Small intestine (tissue), 7 donors: ENCODE data around the gene PIAS1. TPM values are rescaled to one million over a fixed set of nuclear protein-coding genes. Genes with fewer than 3 reads are reported as not detected.
A peak's percentile ranks its signal among the peaks of the same experiment; 100 is the strongest.
"Not testable (repeated sequence)": the region's sequence is repeated elsewhere in the genome, so short reads cannot be mapped to it uniquely, and the experiment has no call there.

Source experiments
- DNase-seq, 2 donors: peaks; one replicate each; pipeline versions ENCODE4 v3.0.0 to v3.0.0-alpha.2; 2013
- FAIRE-seq: peaks from 2 replicates; lab custom pipeline; 2012; peaks lifted over from hg19 to GRCh38; lab: Jason Lieb, UNC
- H3K27ac ChIP-seq, 3 donors: one replicate each; pipeline ENCODE4 v1.5.1; 2013; ENCODE audit warnings: low read length in 2 of 3, mild to moderate bottlenecking in 2 of 3, control low read depth in 1 of 3, inconsistent platforms in 1 of 3, low read depth in 1 of 3, moderate library complexity in 1 of 3
- H3K27me3 ChIP-seq, 3 donors: one replicate each; pipeline ENCODE4 v1.6.1; 2013; ENCODE audit warnings: low read length in 3 of 3, inconsistent platforms in 1 of 3; ENCODE audit not compliant: control insufficient read depth in 3 of 3, insufficient read depth in 3 of 3
- H3K36me3 ChIP-seq, 3 donors: one replicate each; pipeline ENCODE4 v1.6.1; 2013; ENCODE audit warnings: low read length in 3 of 3, inconsistent platforms in 1 of 3, low read depth in 1 of 3, mild to moderate bottlenecking in 1 of 3, moderate library complexity in 1 of 3; ENCODE audit not compliant: control insufficient read depth in 3 of 3, insufficient read depth in 2 of 3
- H3K4me1 ChIP-seq, 3 donors: one replicate each; pipeline ENCODE4 v1.6.1; 2013; ENCODE audit warnings: low read length in 2 of 3, inconsistent platforms in 1 of 3, low read depth in 1 of 3, mild to moderate bottlenecking in 1 of 3, moderate library complexity in 1 of 3; ENCODE audit not compliant: control insufficient read depth in 3 of 3, insufficient read depth in 2 of 3
- H3K4me3 ChIP-seq, 3 donors: one replicate each; pipeline ENCODE4 v1.5.1; 2013; ENCODE audit warnings: low read length in 3 of 3, control low read depth in 1 of 3, inconsistent platforms in 1 of 3, low read depth in 1 of 3, mild to moderate bottlenecking in 1 of 3, moderate library complexity in 1 of 3
- H3K9me3 ChIP-seq, 2 donors: one replicate each; pipeline ENCODE4 v1.6.1; 2013; ENCODE audit warnings: low read depth in 1 of 2, low read length in 1 of 2; ENCODE audit not compliant: control insufficient read depth in 2 of 2, insufficient read depth in 1 of 2
- WGBS, 3 donors: extraction: QIAGEN DNeasy Blood & Tissue Kit; methylation state at CpG; one replicate each; pipeline ENCODE4 v1.1.7; 2013; 5-methylcytosine and 5-hydroxymethylcytosine counted together
- polyA plus RNA-seq, 4 donors: library from polyadenylated mRNA; stranded (reverse) in 3 of 4; unstranded in 1 of 4; fragments of 200-250 nt in 3 of 4; fragments of 120-200 nt in 1 of 4; gene quantifications; one replicate each; pipeline versions ENCODE4 v1.2.1 to v1.2.3, GENCODE V29; 2013
- donor health status: healthy with polysubstance abuse.
- donor health status: control.
- donor health status: control.
- donor health status: Bipolar disorder and iron deficiency.
- donor health status: healthy.

Gene PIAS1
- polyA plus RNA-seq, 4 donors, result 9.0 to 48.0 (median 20.0) TPM

- 70 to 78% (median 72%) methylated on average over 7 of the region's 7 CpGs for WGBS, 3 donors
- DNase-seq, result peak in 1 of 2 donors; percentile 30
Measured at GRCh38 chr15:68201153-68201878, 147.2 kb downstream of the PIAS1 start.

GRCh38 chr15:68201879-68202261 is 147.8 kb downstream of the PIAS1 start:
- no peak for FAIRE-seq
- Histone ChIP-seq H3K9me3 (no peaks in the 10 kb centered on the region), H3K4me1 (peaks cover 0 to 45% (median 4%) of the 10 kb centered on the region in 3 donors), H3K36me3 (peaks cover 0 to 63% (median 3%) of the 10 kb centered on the region in 3 donors), H3K27me3 (no peaks in the 10 kb centered on the region), H3K4me3 (peak overlapping the region in 1 of 3 donors; percentile 11), H3K27ac (no peak overlapping the region)
- WGBS, 3 donors, result 26 to 46% (median 43%) methylated on average over 3 of the region's 3 CpGs
- DNase-seq, result no peak

More at GRCh38 chr15:68201153-68201878, 147.2 kb downstream of the PIAS1 start:
- Histone ChIP-seq H3K27me3 (no peaks in the 10 kb centered on the region), H3K36me3 (peaks cover 0 to 63% (median 3%) of the 10 kb centered on the region in 3 donors), H3K4me1 (peaks cover 0 to 41% (median 4%) of the 10 kb centered on the region in 3 donors), H3K4me3 (peak overlapping the region in 1 of 3 donors; percentile 11), H3K27ac (no peak overlapping the region), H3K9me3 (no peaks in the 10 kb centered on the region)
- no peak for FAIRE-seq

GRCh38 chr15:68202994-68203393 is 148.9 kb downstream of the PIAS1 start:
- H3K27ac ChIP-seq, H3K9me3 ChIP-seq, DNase-seq, FAIRE-seq, H3K27me3 ChIP-seq: not testable (repeated sequence)
- peak overlapping the region in 2 of 3 donors; percentile 61 to 73 for H3K4me3 ChIP-seq
- peaks cover 0 to 45% (median 4%) of the 10 kb centered on the region in 3 donors for H3K4me1 ChIP-seq
- peaks cover 0 to 63% (median 2%) of the 10 kb centered on the region in 3 donors for H3K36me3 ChIP-seq
- WGBS, 3 donors, result 86 to 89% (median 89%) methylated on average over 7 of the region's 7 CpGs

- peaks cover 0 to 45% (median 4%) of the 10 kb centered on the region in 3 donors for H3K4me1 ChIP-seq
- no peak overlapping the region for H3K27ac ChIP-seq
- WGBS, 3 donors, result 30 to 68% (median 44%) methylated on average over 5 of the region's 5 CpGs
- FAIRE-seq (no peak), DNase-seq (no peak)
- H3K27me3 ChIP-seq, result no peaks in the 10 kb centered on the region
- no peaks in the 10 kb centered on the region for H3K9me3 ChIP-seq
- peak overlapping the region in 2 of 3 donors; percentile 61 to 73 for H3K4me3 ChIP-seq
- H3K36me3 ChIP-seq, result peaks cover 0 to 63% (median 4%) of the 10 kb centered on the region in 3 donors
Measured at GRCh38 chr15:68203486-68203885, 149.4 kb downstream of the PIAS1 start.

GRCh38 chr15:68203956-68204355 is 149.8 kb downstream of the PIAS1 start:
- 26 to 69% (median 46%) methylated on average over 5 of the region's 5 CpGs for WGBS, 3 donors
- peaks cover 0 to 45% (median 4%) of the 10 kb centered on the region in 3 donors for H3K4me1 ChIP-seq
- peak overlapping the region in 2 of 3 donors; percentile 88 to 97 for H3K27ac ChIP-seq
- no peaks in the 10 kb centered on the region for H3K27me3 ChIP-seq
- H3K9me3 ChIP-seq, result no peaks in the 10 kb centered on the region
- H3K4me3 ChIP-seq, result peak overlapping the region; percentile 32 to 73 (median 61)
- peaks cover 0 to 68% (median 4%) of the 10 kb centered on the region in 3 donors for H3K36me3 ChIP-seq
- DNase-seq (no peak), FAIRE-seq (no peak)

GRCh38 chr15:68204361-68204760 is 150.2 kb downstream of the PIAS1 start:
- WGBS, 3 donors, result 24 to 67% (median 44%) methylated on average over 7 of the region's 7 CpGs
- FAIRE-seq (no peak), DNase-seq (no peak)
- Histone ChIP-seq H3K27ac (peak overlapping the region in 2 of 3 donors; percentile 88 to 97), H3K36me3 (peaks cover 0 to 69% (median 4%) of the 10 kb centered on the region in 3 donors), H3K27me3 (no peaks in the 10 kb centered on the region), H3K4me3 (peak overlapping the region; percentile 32 to 73 (median 61)), H3K9me3 (no peaks in the 10 kb centered on the region), H3K4me1 (peaks cover 0 to 43% (median 4%) of the 10 kb centered on the region in 3 donors)

- peak within 1 kb of the TSS; percentile 90 to 97 (median 93) for H3K27ac ChIP-seq
- no peak for FAIRE-seq
- peaks cover 0 to 39% (median 4%) of the 10 kb centered on the region in 3 donors for H3K4me1 ChIP-seq
- H3K9me3 ChIP-seq, result no peaks in the 10 kb centered on the region
- peaks cover 0 to 70% (median 4%) of the 10 kb centered on the region in 3 donors for H3K36me3 ChIP-seq
- peak; percentile 97 to 98 for DNase-seq
- H3K4me3 ChIP-seq, result peak within 1 kb of the TSS; percentile 32 to 73 (median 61)
- WGBS, 3 donors, result 17 to 32% (median 24%) methylated on average over 16 of the region's 16 CpGs
- no peaks in the 10 kb centered on the region for H3K27me3 ChIP-seq
Measured at GRCh38 chr15:68204776-68205557, 150.9 kb downstream of the PIAS1 start, which contains the start of gene CALML4. CALML4 (minus strand) TSS chr15:68205332; CDS start chr15:68205247, 85 bp downstream.

GRCh38 chr15:68205558-68205944 is 151.4 kb downstream of the PIAS1 start:
- Histone ChIP-seq H3K4me1 (peaks cover 0 to 35% (median 4%) of the 10 kb centered on the region in 3 donors), H3K27ac (peak overlapping the region; percentile 90 to 97 (median 93)), H3K4me3 (peak overlapping the region in 2 of 3 donors; percentile 45 to 73), H3K27me3 (no peaks in the 10 kb centered on the region), H3K36me3 (peaks cover 0 to 70% (median 4%) of the 10 kb centered on the region in 3 donors), H3K9me3 (no peaks in the 10 kb centered on the region)
- FAIRE-seq, result no peak
- WGBS, 3 donors, result 27 to 55% (median 41%) methylated on average over 12 to 13 of the region's 13 CpGs
- no peak for DNase-seq
